AG09309 (cell line): ENCODE data around the gene CD200.

Source experiments
- DNase-seq: peaks from one replicate; pipeline ENCODE4 v3.0.0-alpha.2; 2010; ENCODE audit warnings: low read depth
- H3K4me3 ChIP-seq: 2 replicates; pipeline ENCODE4 v1.5.1; 2011; ENCODE audit warnings: mild to moderate bottlenecking, low read depth, low read length, moderate library complexity; ENCODE audit not compliant: control insufficient read depth
- CTCF ChIP-seq: IDR thresholded peaks from 2 replicates; pipeline ENCODE4 v1.5.1; 2011; ENCODE audit warnings: mild to moderate bottlenecking, low read depth, low read length, inconsistent platforms; ENCODE audit not compliant: insufficient read depth, control insufficient read depth; ENCODE audit errors: missing control alignments

Gene CD200

DNA sequence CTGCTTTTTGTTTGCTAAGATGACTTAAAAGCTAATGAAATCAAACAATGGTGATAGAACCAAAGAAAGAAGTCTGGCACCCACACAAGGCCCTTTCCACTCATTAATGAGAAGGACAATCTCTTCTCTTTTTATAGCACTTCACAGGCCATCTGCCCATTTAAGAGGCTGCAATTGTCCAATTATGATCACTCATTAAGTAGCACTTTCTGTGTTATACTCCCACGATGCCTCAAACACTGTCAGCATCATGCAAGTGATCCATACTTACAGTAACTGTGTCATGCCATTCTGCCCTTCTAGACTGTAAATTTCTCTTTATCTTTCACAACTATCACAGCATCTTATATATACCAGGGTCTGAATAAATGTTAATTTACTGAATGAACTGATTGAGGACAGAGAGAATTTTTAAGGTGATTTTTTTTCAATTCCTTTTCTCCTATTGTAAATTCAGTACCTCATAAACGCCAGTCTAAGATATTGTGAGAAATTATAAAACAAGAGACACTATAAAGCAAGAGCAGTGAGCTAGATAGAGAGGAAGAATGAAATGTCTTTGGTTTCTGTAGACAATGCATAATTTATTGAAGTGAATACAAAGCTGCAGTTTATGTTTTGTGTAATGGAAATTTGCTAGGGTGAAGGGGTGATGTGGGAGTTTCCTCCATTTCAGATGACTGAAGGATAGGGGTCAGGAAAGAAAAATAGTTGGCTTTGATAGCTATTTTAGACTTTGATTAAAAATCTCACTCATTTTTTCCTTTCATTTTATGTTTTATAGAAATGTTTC is 17.3 kb downstream of the CD200 start:
- DNase-seq = no peak
- no peak for TF ChIP-seq CTCF
- H3K4me3 ChIP-seq = no peak overlapping the region

DNA sequence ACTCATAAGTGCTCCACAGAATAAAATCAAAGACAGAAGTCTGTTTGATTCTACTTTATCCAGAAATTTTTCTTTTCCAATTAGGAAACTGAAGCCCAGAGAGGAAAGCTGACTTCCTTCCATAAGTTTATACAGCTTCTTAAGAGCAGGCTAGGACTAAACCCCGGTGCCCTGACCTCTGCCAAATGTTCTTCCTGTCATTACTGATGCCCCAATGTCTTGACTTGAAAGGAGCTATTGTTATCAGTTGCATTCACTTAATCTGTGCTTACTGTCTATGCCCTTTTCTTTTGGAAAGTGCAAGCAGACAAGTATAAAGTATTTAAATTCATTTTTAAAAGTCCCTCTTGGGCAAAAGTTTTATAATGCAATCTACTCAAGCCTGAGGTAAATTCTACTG is 18.1 kb downstream of the CD200 start:
- H3K4me3 ChIP-seq = no peak overlapping the region
- no peak for TF ChIP-seq CTCF
- DNase-seq = no peak

DNA sequence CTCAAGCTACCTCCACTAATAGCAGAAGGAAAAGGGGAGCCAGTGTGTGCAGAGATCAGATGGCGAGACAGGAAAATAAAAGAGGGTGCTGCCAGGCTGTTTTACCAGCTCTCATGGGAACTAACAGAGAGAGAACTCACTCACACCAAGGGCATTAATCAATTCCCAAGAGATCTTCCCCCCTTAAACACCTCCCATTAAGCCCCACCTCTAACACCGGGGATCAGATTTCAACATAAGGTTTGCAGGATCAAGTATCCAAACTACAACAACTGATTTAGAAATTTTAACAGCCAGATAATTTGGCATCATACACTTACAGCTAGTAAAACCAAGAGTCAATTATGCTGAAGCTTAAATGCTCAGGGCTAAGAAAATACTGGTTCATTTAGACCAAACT is 18.9 kb downstream of the CD200 start:
- DNase-seq = no peak
- H3K4me3 ChIP-seq = no peak overlapping the region
- TF ChIP-seq CTCF = no peak

- no peak overlapping the region for H3K4me3 ChIP-seq
- no peak for TF ChIP-seq CTCF
- no peak for DNase-seq
These were observed 19.8 kb downstream of the CD200 start for GRCh38 chr3:112352720-112353119.

DNA sequence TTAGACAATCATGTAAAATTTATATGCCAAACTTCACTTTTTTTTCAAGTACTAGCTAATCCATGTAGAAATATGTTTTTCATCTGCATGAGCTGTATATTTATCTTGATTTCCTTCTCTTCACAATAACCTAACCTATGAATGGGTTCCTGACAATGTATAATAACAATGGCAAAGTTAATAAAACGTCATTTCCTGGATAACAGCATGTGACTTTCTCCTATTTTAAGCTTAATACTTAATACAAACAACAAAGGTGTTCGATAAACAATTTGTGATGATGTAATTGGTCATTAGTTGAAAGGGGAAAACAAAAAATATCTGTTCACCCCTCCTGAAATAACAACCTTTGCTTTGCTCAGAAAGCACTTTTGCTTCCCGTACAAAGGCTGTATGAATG is 20.4 kb downstream of the CD200 start:
- H3K4me3 ChIP-seq = no peak overlapping the region
- no peak for TF ChIP-seq CTCF
- no peak for DNase-seq

DNA sequence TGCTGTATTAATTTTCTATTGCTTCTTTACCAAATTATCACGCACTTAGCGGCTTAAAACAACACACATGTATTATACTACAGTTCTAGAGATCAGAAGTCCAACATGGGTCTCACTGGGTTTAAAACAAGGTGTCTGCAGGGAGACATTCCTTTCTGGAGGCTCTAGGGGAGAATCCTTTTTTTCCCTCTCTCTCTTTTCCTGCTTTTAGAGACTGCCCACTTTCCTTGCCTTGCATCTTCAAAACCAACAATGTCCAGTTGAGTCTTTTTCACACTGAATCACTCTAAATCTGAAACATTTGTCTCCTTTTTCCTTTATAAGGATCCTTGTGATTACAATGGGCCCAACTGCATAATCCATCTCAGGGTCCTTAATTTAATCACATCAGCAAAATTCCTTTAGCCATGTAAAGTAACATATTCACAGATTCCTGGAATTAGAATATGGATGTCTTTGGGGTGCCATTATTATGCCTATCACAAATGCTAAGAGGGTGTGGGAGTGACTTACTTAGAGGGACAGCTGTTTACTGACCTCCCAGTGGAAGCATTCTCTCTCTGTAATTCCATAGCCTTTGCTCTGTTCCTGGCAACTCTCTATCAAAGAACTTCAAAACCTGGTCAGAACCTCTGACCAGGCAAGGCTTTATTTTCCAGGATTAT is 21.8 kb downstream of the CD200 start:
- TF ChIP-seq CTCF = no peak
- no peak for DNase-seq
- H3K4me3 ChIP-seq = no peak overlapping the region
